Mucosa of rectum (tissue), 2 donors: Measurements from ENCODE around the gene LRP2.

Experiments
- H3K27ac ChIP-seq, 2 donors: one replicate each; pipeline ENCODE4 v1.7.0; 2013; ENCODE audit warnings: inconsistent platforms in 2 of 2, low read depth in 2 of 2, low read length in 2 of 2
- H3K27me3 ChIP-seq, 2 donors: one replicate each; pipeline ENCODE4 v1.7.0; 2013; ENCODE audit warnings: low read length in 2 of 2; ENCODE audit not compliant: control insufficient read depth in 2 of 2, insufficient read depth in 2 of 2
- H3K36me3 ChIP-seq, 2 donors: one replicate each; pipeline ENCODE4 v1.7.0; 2013; ENCODE audit warnings: low read length in 2 of 2; ENCODE audit not compliant: control insufficient read depth in 2 of 2, insufficient read depth in 2 of 2
- H3K4me1 ChIP-seq, 2 donors: one replicate each; pipeline ENCODE4 v1.7.0; 2013; ENCODE audit warnings: low read length in 2 of 2, mild to moderate bottlenecking in 1 of 2; ENCODE audit not compliant: control insufficient read depth in 2 of 2, insufficient read depth in 2 of 2
- H3K4me3 ChIP-seq, 2 donors: one replicate each; pipeline ENCODE4 v1.7.0; 2013; ENCODE audit warnings: low read length in 2 of 2
- H3K9ac ChIP-seq, 2 donors: one replicate each; pipeline ENCODE4 v1.7.0; 2013; ENCODE audit warnings: low read length in 2 of 2, low read depth in 1 of 2, mild to moderate bottlenecking in 1 of 2
- H3K9me3 ChIP-seq, 2 donors: one replicate each; pipeline ENCODE4 v1.7.0; 2013; ENCODE audit warnings: low read length in 2 of 2; ENCODE audit not compliant: control insufficient read depth in 2 of 2
- donor health status: healthy.
- donor health status: Normal muscosa, but diverticular disease.

Gene LRP2

DNA sequence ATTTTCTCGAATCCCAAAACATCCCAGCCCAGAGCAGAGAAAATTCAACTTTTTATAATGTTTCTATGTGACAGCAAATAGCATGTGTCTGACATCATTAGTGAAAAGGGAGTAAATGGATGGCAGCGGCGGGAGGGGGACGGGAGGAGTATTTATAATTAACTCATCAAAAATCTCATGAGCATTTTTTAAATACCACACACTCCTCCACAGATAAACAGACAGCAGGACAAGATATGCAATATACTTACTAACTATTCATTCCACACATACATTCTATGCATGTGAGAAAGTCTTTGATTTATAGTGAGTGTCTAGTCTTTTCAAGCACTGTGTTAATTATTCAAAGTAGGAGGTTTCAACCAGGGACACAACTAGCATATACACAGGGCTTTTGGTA, 107.6 kb downstream of the LRP2 start:
- Histone ChIP-seq H3K4me1 (no peaks in the 10 kb centered on the region), H3K9ac (no peak overlapping the region), H3K9me3 (no peaks in the 10 kb centered on the region)

DNA sequence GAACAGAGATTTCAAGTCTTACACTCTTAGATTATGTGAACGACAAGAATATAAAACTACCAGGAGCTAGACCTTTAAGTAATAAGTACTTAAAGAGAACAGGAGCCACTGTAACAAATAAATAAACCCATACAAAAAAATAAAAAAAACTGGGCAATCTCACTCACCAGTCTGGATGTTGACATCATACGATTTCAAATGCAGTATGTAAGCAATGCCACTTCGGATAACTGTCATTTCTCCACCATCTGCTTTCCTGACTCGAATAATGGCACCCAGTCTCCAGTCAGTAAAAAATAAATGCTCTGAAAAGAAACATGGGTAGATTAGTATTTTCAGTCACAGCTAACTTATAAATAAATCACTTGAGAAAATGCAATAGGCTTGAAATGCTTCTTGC, 115.1 kb downstream of the LRP2 start:
- no peak overlapping the region for H3K4me3 ChIP-seq
- H3K27me3 ChIP-seq: no peaks in the 10 kb centered on the region
- no peaks in the 10 kb centered on the region for H3K9me3 ChIP-seq
- no peaks in the 10 kb centered on the region for H3K36me3 ChIP-seq
- no peak overlapping the region for H3K9ac ChIP-seq
- H3K4me1 ChIP-seq: no peaks in the 10 kb centered on the region
- H3K27ac ChIP-seq: no peak overlapping the region

More for the DNA sequence above, 107.6 kb downstream of the LRP2 start:
- Histone ChIP-seq H3K36me3 (no peaks in the 10 kb centered on the region), H3K4me3 (no peak overlapping the region), H3K27me3 (no peaks in the 10 kb centered on the region), H3K27ac (no peak overlapping the region)

DNA sequence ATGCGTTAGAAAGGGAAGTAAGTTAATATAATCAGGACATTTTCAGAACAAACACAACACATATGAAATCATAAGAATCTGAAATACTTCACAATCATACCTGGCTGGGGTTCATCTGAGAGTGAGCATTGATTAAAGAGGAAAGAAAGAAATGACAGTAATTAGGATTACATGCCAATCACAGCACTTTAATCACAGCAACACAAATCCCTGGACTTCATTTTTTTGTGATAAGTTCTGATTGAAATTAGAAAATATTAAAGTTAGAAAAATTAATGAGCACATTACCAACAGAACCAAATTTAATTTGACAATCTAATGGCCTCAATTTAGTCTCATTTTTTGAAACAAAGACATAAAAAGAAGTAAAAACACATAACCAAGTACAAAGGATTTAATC, 121.9 kb downstream of the LRP2 start:
- Histone ChIP-seq H3K36me3 (no peaks in the 10 kb centered on the region), H3K27me3 (no peaks in the 10 kb centered on the region), H3K9ac (no peak overlapping the region), H3K9me3 (no peaks in the 10 kb centered on the region), H3K4me3 (no peak overlapping the region), H3K27ac (no peak overlapping the region), H3K4me1 (no peaks in the 10 kb centered on the region)

DNA sequence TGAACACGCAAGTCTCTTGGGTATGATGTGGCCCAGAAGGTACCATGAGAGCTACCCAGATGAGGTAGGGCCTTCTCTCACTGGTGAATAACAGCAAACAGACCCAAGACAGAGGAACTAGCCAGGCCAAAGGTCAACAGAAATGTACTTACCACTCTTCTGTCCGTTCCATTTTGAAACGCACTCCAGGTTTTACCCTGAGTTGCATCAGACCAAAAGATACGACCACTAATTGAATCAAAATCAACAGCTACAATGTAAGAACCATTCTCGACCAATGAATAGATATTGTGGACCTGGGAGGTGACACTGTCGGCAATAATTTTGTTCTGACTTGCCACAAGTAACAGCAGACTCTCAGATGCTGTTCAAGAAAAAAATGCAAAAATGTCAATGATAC, 124.4 kb downstream of the LRP2 start:
- Histone ChIP-seq H3K4me3 (no peak overlapping the region), H3K36me3 (no peaks in the 10 kb centered on the region), H3K9me3 (no peaks in the 10 kb centered on the region), H3K9ac (no peak overlapping the region), H3K27ac (no peak overlapping the region), H3K4me1 (no peaks in the 10 kb centered on the region), H3K27me3 (no peaks in the 10 kb centered on the region)

DNA sequence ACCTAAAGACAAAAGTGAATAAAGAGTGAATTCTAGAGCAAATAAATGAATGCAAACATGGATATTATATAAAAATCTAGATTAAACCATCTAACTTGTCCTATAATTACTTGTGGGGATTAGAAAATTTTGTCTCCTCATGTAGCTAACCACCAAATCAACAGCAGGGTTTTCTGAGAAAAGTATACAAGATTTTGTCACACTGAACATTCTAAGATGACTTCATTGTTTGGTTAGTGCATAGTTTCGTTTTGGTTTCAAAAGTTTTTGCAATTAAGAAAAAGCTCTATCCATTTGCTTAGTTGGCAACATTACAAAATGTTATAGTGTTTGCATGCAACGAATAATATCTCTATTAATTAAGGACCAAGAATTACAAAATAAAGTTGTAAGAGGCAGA, 125.0 kb downstream of the LRP2 start:
- H3K36me3 ChIP-seq: no peaks in the 10 kb centered on the region
- no peak overlapping the region for H3K9ac ChIP-seq
- no peak overlapping the region for H3K4me3 ChIP-seq
- H3K27me3 ChIP-seq: no peaks in the 10 kb centered on the region
- no peaks in the 10 kb centered on the region for H3K9me3 ChIP-seq
- H3K4me1 ChIP-seq: no peaks in the 10 kb centered on the region
- no peak overlapping the region for H3K27ac ChIP-seq

DNA sequence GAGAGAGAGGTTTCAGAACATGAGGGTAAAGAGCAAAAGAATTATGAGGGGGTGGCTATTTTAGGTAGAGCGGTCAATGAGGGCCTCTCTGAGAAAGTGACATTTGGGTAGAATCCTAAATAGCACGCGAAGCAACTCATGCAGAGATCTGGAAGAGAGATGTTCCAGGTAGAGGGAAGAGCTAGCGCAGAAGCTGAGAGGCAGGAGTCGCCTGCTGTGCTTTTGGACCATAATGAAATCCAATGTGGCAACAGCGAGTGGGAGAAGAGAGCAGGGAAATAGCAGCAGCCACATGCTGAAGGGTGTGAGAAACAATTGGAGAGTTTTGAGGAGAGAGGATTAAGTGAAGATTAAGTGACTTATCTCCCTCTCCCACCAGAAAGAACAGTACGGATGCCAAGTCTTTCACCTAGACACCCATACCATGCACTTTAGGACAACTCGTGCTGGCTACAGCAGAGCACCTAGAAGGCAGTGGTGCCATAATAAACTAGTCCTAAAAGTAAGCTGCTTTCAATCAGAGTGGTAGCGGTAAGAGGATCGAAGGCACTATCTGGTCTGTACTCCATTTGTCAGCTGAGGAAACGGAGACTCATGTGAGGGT, 129.7 kb downstream of the LRP2 start:
- no peak overlapping the region for H3K9ac ChIP-seq
- no peaks in the 10 kb centered on the region for H3K4me1 ChIP-seq
- peaks cover 0 to 5% of the 10 kb centered on the region in 2 donors for H3K27me3 ChIP-seq
- no peaks in the 10 kb centered on the region for H3K9me3 ChIP-seq
- no peak overlapping the region for H3K27ac ChIP-seq
- no peaks in the 10 kb centered on the region for H3K36me3 ChIP-seq
- no peak overlapping the region for H3K4me3 ChIP-seq

DNA sequence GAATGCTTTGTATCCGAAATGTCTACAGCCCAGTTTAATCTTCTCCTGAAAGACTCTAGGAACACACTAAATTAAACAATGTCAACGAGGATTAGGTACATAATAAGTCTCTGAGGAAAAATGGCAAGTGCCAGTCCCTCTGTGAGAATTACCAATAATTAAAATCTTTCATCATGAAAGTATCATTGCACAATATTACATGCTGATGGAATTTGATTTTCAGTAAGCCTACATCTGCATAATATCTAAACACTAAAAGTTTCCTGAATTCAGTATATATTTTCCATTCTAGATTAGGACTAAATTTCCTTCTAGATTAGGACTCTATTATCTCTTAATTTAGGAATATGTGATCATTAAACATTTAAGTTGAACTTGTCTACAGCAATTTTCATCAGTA, 132.1 kb downstream of the LRP2 start:
- Histone ChIP-seq H3K4me1 (no peaks in the 10 kb centered on the region), H3K36me3 (no peaks in the 10 kb centered on the region), H3K9me3 (no peaks in the 10 kb centered on the region), H3K27me3 (peaks cover 0 to 5% of the 10 kb centered on the region in 2 donors), H3K9ac (no peak overlapping the region), H3K27ac (no peak overlapping the region), H3K4me3 (no peak overlapping the region)

DNA sequence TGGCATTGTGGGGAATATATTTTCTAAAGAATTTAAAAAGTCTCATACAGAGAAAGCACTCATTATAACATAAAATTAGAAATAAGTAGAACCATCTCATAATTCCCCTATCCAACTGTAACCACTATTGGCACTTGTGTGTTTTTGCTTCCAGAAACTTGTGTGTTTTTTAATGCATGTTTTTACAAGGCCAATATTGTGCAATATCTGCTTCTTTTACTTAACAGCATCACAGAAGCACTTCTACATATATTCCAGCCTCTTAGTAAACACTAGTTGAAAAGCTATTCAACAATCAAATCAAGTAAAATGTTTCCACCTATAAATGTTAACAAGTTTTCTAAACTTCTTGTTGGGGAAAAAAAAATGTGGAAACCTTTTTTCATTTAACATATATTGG, 132.7 kb downstream of the LRP2 start:
- H3K4me3 ChIP-seq: no peak overlapping the region
- H3K9ac ChIP-seq: no peak overlapping the region
- H3K27ac ChIP-seq: no peak overlapping the region

DNA sequence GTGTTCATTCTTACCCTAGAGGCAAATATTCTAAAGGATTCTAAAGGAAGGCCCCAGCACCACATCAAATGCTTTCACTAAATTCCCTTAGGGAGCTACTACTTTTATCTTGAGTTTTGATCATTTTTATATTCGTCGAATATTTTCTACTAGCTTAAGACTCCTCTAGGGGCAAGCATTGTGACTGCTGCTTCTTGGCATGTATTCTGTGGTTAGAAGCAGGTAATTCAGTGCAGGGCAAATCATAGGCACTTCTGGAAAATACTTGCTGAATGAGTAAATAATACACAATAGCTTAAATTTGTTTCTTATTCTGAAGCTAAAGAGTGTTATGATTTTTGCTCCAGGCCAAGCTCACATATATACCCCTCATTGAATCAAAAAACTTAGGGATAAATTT, 136.4 kb downstream of the LRP2 start:
- Histone ChIP-seq H3K36me3 (no peaks in the 10 kb centered on the region), H3K4me1 (no peaks in the 10 kb centered on the region), H3K27me3 (peaks cover 0 to 5% of the 10 kb centered on the region in 2 donors), H3K4me3 (no peak overlapping the region), H3K9me3 (no peaks in the 10 kb centered on the region), H3K27ac (no peak overlapping the region), H3K9ac (no peak overlapping the region)

More for the DNA sequence above, 132.7 kb downstream of the LRP2 start:
- Histone ChIP-seq H3K27me3 (peaks cover 0 to 5% of the 10 kb centered on the region in 2 donors), H3K4me1 (no peaks in the 10 kb centered on the region), H3K36me3 (no peaks in the 10 kb centered on the region), H3K9me3 (no peaks in the 10 kb centered on the region)

DNA sequence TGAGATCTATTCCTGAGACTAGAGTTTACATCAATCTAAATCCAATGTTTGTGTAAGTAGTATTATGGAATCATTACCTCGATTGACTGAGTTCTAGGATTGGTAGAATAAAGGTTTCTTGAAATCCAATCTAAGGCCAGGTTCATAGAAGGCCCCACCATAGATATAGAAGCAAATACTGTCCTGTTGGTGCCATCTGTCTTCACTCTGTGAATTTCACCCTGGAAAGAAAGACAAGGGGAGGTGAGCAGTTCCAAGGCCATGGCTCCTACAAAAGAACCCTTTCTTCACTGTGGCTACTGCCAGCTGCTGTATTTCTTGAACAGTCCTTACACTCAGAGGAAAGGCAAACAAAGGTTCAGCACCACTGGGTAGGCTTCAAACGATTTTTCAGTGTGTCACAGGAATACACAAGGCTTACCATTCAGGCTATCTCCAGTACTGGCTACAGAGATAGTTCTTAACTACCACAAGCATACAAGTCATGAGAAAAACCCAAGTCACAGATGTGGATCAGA, 137.0 kb downstream of the LRP2 start:
- Histone ChIP-seq H3K4me1 (no peaks in the 10 kb centered on the region), H3K9ac (no peak overlapping the region), H3K9me3 (no peaks in the 10 kb centered on the region), H3K4me3 (no peak overlapping the region), H3K27me3 (peaks cover 0 to 5% of the 10 kb centered on the region in 2 donors), H3K27ac (no peak overlapping the region), H3K36me3 (no peaks in the 10 kb centered on the region)
